ENCODE results near the gene INPP5E. TPM values are rescaled to one million over a fixed set of nuclear protein-coding genes. Genes with fewer than 3 reads are reported as not detected.
A peak's percentile ranks its signal among the peaks of the same experiment; 100 is the strongest.

INPP5E gene
- total RNA-seq, 1 experiment from 2014 or later = 16.6 TPM

DNA sequence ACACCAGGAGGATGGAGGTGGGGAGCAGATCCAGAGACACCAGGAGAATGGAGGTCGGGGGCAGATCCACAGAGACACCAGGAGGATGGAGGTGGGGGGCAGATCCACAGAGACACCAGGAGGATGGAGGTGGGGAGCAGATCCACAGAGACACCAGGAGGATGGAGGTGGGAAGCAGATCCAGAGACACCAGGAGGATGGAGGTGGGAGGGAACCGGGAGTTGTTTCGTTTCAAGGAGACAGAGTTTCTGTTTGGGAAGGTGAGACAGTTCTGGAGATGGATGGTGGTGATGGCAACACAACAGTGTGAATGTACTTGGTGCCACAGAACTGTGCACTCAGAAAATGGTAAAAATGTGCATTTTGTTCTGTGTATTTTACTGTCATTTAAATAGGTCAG is 9.0 kb upstream of the INPP5E start:
- DNase-seq (ENCODE audit: low read depth) = no peak

DNA sequence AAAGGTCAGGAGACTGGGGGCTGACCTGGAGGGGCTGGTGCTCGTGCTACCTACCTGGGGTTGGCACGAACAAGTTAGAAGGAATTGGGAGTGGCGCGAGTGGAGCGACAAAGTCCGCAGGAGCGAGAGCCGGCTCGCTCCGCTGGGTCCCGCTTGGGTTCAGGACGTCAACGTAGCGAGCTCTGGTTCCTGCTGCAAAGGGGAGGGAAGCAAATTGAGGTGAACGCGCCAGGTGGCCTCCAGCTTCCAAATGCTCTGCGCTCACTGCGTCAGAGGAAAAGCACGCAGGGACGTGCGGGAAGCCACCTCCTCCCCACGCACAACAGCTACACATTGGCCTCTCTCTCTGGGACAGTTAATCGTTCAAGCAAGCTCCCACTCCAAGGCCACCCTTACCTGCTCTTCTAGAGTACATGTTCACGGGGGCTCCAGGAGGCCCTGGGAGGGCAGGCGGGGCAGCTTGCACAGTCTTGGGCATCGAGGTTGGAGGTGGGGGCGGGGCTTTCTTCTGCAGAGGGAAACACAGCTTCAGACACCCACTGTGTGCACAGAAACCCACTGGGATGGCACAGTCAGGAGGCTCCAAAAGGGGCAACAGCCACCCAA is 7.6 kb upstream of the INPP5E start:
- DNase-seq (ENCODE audit: low read depth) = no peak

DNA sequence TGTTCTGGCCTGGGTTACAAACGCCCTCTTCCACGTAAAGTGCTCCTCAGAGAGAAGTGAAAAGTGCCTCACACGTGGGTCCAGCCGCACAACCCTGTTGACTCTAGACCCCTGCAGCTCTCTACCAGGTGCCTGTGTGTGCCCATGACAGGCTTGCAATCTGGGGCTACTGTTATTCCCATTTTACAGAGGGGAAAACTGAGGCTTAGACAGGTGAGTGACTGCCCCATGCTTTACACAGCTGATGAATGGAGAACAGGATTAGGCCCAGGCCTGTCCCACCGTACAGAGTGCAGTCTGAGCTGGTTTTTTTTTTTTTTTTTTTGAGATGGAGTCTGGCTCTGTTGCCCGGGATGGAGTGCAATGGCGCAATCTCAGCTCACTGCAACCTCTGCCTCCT is 6.2 kb upstream of the INPP5E start:
- no peak for DNase-seq (ENCODE audit: low read depth)

DNA sequence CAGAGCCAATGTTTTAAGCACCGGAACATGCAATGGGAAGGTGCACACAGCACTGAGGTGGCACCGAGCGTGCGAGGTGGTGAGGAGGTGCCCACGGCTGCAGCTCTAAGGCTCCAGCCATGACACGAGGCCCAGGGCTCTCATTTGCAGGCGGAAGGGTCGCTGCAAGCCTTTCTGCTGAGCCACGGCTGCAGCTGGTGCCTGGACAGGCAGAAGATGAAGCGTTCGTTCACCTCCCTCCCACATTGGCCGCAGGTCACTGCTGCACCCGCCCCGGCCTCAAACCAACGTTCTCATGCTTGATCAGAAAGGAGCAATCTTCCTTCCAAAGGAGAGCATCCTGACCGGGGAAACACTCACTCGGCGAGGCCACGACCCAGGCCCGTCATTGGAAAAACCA is 4.5 kb upstream of the INPP5E start:
- DNase-seq (ENCODE audit: low read depth) = no peak

DNA sequence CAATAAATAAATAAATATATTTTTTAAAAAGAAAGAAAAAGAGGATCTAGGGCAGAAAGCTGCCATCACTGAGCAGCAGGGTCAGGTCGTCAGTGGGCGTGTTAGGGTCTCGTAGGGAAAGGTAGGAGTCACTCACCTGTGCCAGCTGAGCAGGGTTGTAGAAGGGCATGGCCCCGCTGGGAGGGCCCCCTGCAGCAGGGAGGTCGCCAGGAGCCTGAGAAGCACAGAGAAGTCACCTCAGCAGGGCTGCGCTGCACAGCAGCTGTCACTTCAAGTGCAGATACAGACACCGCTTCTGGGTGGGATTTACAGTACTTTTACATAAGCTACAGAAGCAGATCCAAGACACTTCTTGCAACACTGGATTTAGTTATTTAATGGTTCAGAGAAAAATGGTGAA is 4.0 kb upstream of the INPP5E start:
- no peak for DNase-seq (ENCODE audit: low read depth)

DNA sequence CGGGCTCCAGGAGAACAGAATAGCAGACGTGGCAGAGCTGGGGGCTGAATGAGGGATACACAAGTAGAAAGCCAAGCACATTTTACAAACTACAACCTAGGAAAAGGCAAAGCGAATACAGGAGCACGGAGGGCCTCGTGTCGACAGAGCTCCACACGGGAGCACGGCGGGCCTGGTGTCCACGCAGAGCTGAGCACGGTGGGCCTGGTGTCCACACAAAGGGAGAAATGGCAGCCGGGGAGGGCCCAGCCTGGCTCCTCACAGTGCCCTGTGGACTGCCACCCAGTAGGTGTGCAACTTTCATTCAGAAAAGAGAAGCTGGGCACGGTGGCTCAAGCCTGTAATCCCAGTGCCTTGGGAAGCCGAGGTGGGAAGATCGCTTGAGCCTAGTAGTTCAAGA is 3.4 kb upstream of the INPP5E start:
- no peak for DNase-seq (ENCODE audit: low read depth)

DNA sequence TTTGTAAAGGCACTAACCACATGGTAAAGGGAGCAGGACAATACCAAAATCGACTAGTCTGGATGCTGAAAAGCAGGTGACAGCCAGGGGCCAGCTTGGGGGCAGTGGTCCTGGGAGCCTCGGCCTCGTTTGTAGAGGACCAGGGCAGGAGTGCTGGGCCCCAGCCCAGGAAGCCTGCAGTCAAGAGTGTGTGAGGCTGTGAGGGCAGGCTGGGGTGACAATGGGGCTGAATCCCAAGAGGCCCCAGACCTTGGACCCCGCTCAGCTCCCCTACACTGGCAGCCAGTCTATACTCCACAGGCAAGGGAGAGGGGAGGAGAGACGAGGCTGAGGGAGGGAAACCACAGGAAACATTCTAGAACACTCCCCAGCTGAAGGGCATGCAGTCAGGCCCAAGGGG is 2.6 kb upstream of the INPP5E start:
- no peak for DNase-seq (ENCODE audit: low read depth)

DNA sequence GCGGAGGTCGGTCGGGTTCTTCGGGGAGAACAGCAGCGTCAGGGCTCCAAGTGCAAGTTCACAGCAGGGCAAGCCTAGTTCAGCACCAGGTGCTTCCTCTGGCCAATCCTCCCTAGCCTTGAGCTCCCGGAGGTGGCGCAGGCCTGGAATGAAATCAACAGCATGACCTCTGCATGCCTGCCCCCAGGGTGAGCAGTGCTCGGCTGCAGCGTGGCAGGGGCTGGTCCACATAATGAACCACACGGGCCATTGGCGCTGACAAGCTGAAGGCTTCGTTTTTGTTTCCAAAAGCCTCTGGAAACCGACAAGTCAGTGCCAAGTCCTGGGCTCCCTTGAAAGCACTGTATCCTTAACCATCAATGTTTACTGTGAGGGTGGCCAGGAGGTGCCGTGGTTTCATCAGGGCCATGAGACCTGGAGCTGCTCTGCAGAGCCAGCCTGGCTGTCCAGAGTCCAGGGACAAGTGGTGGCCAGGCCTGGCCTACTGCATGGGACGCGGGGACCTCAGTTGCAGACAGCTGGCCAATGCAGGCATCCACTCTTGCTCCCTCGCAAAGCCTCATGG is 2.1 kb upstream of the INPP5E start:
- DNase-seq (ENCODE audit: low read depth) = no peak

DNA sequence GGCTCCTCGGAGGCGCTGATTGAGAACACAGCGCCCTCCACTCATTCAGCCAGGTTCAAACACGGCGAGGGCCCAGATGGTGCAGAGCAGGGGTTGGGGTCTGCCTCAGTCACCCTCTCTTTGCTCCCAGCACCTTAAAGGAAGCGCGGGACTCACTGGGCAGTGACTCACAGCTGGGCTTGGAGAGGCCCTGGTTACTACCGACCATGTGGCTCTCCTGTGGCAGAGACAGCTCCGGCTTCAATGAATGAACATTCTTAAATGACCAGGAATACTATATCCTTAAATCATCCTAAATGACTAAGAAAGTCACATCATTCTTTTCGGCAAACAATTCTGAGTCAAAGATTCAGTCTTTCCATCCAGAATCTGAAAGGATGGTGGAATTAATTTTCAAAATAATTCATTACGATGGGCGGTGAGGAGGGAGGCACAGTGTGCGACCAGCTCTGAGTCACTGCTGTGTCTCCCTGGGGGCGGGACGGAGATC is 1.6 kb upstream of the INPP5E start:
- no peak for DNase-seq (ENCODE audit: low read depth)

DNA sequence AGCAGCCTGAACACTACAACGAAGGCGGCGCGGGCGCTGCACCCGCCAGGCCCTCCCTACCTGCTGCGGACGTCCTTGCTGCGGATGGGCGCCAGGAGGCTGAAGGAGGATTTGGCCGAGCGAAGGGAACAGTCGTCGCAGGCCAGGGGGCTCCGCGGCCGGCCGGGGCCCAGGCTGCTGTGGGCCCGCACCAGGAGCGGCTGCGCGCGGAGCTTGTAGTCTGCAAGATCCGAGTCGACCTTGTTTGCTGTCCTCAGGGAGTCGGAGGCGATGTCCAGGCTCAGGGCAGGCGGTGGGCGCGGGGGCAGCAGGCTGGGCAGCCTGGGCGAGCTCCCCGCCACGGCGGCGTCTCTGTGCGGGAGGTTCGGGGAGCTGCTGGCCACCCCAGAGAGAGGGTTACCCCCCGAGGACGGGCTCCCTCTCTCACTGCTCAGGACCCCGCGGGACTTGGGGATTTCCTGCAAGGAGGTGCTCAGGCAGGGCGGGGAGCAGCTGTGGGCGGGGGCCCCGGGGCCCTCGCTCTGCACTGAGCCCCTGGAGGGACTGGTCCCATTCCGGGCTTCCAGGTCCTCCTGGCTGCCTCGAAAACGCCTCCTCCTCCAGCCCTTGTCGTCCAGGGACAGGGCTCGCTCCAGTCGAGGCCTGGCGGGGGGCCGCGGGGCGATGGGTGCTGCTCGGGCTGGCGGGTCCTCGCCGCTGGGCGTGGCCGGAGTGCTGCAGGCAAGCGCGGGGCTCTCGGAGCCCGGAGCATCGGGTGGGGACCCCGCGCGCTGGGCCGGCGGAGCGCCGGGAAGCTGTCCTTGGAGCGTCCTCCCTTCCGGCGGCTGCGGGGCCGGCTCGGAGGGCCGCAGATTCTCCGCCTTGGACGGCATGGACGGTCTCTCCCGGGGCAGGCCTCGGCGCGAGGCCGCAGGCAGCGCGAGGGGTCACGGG is 831 bp downstream of the INPP5E start:
- peak; percentile 32 for DNase-seq (ENCODE audit: low read depth)

DNA sequence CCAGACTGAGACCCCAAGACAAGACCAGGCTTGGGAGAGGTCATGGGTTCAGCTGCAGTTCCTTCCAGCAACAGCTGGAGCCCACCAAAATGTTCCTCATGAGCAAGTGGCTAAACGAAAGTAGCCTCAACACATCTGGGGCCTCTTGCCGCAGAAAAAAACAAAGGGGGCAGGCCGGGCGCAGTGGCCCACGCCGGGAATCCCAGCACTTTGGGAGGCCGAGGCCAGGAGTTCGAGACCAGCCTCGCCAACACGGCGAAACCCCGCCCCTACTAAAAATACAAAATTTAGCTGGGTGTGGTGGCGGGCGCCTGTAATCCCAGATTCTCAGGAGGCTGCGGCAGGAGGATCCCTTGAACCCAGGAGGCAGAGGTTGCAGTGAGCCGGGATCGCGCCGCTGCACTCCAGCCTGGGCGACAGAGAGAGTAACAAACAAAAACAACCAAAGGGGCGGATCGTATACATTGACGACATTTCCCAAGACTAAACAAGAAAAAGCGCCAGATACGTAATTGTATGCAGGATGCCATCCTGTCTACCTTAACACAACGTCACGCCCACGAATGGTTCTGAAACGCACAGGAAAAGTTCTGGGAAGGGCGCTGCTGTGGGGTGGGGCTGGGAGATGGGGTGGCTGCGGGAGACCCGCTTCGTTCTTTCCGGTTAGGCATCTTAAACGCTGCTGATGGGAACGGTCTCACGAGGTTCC is 1.7 kb downstream of the INPP5E start:
- DNase-seq (ENCODE audit: low read depth) = no peak

DNA sequence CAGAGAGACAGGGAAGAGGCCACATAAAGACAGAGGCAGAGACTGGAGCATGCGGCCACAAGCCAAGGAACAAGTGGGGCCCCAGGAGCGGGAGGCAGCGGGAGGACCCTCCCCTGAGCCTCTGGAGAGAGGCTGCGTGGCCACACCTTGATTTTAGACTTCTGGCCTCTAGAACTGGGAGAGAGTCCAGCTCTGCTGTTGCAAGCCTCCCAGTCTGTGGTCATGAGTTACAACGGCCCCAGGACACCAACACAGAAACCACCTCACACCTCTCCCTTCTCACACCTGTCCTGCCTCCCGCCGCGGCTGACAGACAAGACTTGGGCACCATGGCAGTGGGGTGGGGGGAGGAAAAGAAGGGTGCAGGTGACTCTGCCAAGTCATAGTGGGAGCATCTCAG is 2.2 kb downstream of the INPP5E start:
- DNase-seq (ENCODE audit: low read depth) = no peak

DNA sequence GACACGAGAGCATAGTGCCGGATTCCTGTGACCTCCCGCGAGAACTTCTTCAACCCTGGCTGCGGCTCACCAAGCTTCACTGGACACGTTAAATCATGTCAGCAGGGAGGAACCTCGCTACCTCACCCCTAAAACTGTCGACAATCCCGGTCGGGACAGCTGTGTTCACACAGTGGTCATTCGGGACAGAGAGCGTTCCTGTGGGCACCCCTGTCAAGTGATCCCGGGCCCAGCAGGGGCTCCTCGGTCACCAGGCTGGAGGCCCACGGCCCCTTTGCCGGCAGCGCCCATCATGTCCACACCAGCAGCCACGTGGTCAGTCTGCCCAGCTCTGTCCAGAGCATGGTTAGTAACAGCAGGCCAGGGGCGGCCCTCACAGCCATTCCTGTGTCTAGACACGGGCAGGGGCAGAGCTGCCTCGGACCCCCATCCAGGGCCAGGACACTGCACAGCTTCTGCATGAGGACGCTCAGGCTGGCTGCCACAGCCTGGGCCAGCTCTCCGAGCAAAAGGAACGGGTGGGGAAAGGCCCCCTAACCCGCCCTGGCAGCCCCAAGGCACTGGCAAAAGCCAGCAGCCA is 3.5 kb downstream of the INPP5E start:
- DNase-seq (ENCODE audit: low read depth) = no peak

DNA sequence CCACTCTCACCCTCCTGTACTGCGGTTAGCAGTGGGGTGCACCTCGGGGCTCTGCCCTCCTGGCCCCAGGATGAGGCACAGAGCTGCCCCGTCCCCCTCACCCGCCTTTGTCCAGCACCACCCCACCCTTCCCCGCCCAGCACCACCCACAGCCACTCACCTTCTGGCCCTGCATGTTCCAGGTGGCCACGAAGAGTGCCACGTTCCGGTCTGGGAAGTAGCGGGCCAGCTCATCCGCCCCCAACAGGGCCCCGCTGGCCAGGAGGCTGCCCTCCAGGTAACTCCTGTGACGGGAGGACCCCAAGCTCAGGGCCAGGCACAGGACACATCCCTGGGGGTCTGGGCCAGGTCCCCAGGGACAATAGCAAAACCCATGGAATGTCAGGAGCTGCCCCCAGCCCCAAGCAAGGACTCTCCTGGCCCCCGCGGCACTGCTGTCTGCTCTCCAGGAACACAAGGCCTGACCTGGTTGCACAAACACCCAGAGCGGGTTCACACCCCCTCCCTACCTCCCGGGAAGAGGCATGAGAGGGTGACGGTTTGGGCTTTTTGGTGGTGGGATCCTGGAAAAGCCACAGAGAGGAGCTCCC is 5.0 kb downstream of the INPP5E start:
- no peak for DNase-seq (ENCODE audit: low read depth)

DNA sequence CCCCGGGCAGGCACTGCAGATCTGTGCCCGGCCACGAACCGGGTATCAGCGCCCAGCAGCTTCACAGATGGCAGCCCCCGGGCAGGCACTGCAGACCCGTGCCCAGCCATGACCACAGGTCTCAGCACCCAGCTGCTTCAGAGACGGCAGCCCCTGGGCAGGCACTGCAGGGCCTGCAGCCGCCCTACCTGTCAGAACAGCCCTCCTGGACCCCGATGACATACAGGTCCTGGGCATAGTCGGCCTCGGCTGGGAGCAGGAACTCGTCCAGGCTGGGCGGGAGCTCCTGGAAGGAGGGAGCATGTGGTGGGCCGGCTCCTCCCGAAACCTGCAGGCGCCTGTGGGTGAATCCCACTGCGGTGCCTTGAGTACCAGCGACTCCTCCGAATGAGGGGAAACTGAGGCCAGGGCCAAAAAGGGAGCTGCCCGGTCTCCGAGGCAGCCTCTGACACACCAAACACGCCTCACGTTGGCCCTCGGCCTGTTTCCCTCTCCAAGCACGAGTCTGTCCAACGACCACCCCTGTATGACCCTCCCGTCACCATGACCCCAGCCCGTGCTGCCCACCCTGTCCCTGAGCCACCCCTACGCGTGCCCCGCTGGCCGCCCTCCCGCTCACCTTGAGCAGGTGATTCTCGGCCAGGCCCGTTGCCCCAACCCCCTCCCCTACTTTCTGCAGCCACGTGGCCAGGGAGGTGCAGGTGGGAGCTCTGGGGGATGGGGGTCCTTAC is 5.6 kb downstream of the INPP5E start:
- DNase-seq (ENCODE audit: low read depth) = no peak

DNA sequence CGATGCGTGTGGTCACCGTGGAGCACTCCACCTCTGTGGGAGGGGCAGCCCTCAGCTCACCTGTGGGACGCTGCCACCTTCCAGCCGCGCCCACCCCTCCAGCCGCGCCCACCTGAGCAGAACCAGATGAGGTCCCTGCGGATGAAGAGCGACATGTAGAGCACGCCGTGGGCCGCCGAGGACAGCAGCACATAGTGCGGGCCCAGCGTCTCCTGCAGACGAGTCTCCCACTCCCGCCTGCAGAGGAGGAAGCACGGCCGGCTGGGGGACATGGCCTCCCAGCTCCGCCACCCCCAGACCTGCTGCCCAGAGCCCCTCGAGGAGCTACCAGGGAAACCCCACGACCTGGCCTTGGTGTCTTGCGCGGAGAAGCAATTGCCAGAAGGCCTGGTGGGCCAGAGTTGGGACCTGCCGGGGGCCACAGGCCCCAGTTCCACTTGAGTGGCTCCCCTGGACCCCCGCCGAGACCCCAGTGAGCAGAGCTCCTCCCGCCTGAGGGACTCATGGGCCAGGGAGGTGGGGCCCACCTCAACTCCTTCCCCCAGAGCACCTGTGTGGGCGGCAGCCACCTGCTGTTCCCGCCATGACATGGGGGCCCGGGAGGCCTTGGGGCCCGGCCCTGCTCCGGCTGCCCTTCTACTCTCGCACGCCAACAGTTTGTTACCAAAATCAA is 6.5 kb downstream of the INPP5E start:
- DNase-seq (ENCODE audit: low read depth) = no peak

DNA sequence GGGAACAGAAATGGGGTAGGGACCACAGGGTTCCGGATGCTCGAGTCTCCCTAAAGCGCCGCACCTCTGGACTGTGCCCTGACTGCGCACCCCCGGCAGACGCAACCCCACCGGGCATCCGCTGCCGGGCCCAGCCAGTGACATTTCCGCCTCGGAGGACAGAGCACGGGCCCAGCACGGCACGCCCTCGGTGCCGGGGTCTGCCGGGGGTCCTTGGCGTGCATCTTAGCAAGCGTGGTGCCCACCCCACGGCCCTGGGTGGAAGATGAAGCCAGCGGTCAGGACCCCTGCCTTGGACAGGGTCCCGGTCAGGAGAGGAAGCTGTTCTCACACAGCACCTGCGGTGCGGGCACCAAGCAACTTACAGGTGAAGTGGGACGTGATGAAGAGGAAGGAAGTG is 7.1 kb downstream of the INPP5E start:
- no peak for DNase-seq (ENCODE audit: low read depth)

DNA sequence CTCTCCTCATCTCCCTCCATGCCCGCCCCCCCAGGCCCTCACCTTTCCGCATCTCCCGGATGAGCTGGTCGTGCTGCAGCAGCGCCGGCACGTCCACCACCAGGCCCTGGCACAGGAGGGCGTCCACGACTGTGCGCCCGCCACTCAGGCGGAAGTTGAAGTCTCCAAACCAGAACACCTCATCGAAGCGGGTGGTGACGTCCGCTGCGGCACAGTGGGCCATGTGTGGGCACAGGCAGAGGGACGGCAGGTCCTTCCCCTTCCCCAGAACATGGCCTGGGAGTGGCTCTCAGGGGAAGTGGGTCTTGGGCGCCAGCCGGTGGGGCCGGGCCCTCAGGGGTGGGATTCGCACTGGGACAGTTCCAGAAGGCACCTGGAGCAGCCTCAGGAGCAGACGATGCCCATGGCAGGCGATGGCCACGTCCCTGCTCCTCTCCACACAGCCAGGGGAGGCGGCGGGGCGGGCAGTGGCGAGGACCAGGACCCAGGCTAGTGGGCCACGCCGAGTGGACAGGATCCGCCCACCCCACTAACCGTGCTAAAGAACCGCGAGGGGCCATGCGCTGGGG is 7.8 kb downstream of the INPP5E start:
- no peak for DNase-seq (ENCODE audit: low read depth)

DNA sequence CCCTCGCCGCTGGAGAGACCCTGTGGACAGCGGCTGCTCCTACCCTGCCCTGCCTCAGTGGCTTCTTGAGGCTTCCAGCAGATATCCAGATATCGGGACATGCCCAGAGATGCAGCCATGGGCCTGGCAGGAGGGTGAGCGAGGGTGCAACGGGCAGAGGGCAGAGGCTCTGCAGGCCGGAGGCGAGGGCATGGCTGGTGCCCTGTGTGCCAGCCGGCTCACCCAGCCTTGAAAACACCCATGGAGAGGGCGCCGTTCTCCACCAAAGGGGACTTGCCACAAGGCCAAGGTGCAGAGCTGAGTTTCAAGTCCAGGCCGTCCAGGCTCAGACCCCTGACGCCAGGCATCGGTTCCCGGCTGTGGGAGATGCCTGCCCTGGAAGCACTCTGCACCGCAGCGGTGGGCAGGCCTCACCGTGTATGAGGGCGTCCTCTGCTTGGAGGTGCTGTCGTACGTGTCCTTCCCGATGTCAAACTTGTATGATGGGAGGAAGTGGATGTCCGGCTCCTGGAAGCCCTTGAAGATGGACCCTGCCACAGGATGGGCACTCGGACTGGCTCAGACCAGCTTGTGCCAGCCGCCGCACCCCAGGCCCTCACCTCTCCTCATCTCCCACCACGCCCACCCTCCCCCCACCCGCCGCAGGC is 8.9 kb downstream of the INPP5E start:
- DNase-seq (ENCODE audit: low read depth) = no peak

All from HT1080 (cell line).